Eye (tissue), 1 donor: ENCODE results near the gene ROR2.
"Not testable (repeated sequence)": the region's sequence is repeated elsewhere in the genome, so short reads cannot be mapped to it uniquely, and the experiment has no call there.

Experiments
- DNase-seq: peaks from one replicate; pipeline ENCODE4 v3.0.0-alpha.2; 2015

Gene ROR2

DNA sequence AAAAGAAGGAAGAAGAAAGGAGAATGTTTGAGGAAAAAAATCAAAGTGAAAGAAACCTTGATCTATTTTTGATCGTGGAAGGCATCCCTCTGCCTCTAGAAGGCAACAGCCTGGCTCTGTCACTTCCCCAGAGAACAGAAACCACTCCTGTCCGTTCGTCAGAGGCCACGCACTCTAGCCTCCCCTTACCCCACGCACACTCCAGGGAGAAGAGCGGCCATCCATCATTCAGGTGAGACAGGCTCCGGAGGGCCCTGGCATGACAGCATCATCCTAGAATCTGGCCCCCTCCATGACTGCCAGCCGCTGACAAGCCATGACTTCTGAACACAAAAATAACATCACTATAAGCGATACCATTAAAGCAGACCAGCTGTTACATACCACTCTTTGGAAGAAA, 135.8 kb downstream of the ROR2 start:
- no peak for DNase-seq

DNA sequence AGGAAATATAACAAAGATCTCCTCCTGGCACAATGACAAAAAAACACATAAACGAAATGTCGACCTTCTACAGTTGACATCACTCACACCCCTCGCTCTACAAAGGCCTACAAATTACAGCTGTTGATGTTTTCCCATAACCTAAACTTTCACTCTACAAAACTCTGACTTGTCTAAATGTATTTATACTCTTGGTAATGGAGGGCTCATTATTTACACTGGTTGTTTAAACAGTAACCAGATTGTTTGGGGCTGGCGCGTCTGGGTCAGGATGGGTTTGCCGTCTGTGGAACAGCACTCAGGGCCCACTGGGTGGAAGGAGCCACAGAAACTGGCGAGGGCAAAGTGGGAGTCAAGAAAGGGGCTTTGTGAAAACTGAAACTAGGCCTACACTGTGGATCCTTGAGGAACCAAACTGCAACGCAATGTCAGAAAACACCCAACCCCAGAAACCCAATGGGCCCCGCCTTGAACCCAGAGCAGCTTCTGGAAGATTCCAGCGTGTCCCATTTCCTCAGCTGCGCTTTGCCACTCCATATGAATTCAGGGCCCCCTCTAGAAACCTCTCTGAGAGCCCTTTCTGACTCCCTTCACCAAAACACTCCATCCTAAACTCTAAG, 136.7 kb downstream of the ROR2 start:
- DNase-seq = no peak

DNA sequence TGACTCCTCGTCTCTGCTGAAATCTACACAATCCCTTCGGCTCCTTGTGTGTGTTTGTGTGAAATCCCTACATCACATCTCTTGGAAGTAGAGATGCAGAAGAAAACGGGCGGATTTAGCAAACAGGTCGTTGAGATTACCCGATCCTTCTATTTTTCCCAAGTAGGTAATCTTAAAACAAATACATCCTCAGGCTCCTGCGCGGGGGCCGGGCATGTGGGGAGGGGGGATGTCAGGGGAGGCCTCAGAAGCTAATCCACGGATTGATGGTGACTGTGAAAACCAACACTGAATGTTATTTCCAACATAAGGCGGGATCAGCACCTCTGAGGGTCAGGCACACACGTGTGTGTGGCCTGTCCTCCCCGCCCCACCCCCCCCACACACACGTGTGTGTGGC, 137.8 kb downstream of the ROR2 start:
- no peak for DNase-seq

DNA sequence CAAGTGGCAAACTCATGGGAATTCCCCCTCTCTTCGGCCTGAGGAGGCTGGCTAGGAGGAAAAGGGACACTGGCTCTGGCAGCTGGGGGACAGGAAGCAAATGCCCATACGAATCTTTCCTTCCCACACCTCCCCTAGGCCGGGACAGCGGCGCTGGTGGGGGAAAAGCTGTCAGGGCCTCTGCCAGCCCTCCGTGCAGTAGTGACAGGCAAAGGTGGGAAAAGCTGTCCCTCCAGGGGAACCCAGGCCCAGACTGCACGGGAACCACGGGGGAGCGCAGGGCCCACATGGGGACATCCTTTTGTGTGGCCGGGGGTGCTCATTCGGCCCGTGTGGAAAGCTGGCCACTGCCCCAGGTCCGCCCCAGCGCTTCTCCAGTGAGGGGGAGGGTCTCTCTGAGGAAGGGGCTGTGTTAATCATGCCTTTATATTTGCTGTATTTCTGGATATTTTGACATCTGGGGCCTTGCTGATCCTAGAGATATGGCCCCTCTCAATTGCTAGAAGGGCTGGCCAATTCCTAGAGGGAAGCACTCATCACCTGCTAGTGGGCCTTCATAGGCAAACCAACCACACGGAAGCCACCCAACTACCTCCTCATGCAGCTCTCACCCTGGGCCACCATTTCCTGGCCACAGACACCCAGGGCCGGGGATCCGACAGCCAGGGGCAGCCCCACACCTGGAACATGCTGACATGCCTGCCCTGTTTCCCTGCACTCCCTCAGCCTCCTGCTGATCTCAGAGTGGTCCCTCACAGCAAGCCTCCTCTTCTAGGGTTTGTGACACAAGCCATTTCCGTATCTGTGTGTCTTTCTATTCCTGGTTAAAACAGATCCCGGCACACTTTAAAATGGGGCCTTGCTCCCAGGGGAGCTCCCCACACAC, 138.8 kb downstream of the ROR2 start:
- no peak for DNase-seq

DNA sequence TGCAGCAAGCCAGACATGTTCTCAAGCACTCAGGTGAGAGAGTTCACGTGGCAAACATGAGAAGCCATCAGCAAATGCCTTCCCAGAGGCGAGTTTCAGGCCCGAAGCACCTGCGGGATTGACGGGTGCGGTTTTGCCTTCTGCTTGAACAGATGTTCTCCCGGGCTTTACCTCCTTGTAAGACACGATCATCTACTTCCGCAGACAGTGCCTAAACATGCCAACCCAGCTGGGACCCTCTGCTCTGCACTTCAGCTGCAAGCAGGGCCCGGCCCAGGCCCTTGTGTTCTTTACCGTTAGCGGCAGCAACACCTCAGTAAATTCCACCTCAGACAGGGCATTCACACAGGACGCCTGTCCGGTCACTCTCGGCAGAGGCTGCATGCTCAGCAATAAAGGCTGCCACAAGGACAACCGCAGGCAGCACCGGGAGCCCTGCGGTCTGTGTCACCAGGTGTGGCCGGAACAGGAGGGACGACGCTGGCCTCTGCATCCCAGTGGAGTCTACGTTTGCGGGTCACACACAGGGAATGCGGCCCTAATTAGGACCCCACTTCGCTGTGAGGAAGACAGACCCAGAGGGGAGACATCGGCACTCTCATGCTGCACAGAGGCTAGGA, 139.6 kb downstream of the ROR2 start:
- DNase-seq = no peak

DNA sequence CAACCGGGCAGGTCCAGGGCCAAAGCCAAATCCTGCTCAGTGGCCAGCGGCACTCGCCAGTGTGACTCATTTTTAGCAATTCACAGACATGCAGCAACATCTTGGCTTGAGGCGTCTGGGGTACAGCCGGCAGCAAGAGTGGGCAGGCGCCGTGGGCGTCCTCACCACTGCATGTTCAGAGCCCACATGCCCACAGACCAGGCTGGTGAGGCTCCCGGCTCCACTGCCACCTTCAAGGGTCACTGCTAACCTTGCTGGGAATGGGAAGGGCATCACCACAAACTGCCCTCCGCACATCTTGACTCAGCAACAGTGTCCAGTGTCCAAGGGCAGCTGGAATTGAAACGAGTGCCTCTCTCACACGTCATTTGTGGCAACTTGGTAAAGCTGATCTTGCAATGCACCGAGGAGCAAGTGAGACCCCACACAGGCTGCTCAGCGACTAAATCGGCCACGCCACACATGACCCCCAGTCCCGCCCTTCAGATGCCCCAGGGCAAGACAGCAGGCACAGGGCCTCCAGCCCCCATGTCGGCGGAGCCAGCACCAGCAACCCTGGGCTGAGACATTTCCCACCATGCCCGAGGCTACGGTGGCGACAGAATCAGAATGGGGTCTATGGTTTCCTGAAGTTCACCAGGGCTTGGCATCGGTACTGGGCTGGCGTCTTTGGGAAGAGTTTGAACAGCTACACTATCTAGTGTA, 140.3 kb downstream of the ROR2 start:
- no peak for DNase-seq

DNA sequence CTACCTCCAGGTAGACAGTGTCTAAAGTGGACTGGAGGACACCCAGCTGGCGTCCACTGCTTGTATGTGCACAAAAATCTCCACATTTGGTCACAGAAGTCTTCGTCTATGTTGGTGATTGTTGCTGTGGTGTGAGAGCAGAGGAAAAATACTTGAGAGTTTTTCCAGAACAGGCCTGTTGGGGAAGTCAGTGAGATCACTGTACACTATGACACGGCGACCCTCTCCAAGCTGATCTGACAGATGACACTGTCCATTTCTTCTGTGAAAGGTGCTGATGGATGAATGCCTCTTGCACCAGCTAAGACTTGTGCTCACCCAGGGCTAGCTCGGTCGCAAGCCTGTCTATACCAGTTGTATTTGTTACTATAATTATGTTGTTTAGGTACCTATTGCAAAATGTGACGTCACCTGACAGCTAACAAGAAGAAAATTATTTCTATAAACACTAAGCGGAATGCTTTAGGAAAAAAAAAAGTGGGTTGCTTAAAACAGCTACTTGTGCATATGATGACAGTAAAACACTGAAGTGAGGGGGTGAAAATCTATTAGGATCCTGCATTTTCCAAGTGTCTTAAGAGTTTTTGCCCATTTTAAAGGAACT, 142.3 kb downstream of the ROR2 start:
- DNase-seq = no peak

DNA sequence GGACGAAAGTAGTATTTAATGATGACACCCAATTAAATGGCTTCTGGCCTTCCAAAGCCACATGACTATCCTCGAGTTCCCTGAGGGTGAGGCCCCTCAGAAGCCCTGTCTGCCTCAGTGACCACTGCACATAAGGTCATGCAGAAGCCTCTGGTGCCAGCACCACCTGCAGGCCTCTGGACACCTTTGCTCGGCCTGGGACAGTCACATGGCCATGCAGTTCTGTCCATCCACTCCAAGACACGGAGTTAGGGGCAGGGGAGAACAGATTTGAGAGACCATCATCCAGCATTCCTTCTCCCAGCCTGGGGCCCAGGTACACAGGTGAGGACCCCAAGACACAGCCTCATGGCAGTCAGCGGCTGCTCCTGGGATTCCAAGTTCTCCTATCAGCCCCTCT, 145.0 kb downstream of the ROR2 start:
- no peak for DNase-seq

DNA sequence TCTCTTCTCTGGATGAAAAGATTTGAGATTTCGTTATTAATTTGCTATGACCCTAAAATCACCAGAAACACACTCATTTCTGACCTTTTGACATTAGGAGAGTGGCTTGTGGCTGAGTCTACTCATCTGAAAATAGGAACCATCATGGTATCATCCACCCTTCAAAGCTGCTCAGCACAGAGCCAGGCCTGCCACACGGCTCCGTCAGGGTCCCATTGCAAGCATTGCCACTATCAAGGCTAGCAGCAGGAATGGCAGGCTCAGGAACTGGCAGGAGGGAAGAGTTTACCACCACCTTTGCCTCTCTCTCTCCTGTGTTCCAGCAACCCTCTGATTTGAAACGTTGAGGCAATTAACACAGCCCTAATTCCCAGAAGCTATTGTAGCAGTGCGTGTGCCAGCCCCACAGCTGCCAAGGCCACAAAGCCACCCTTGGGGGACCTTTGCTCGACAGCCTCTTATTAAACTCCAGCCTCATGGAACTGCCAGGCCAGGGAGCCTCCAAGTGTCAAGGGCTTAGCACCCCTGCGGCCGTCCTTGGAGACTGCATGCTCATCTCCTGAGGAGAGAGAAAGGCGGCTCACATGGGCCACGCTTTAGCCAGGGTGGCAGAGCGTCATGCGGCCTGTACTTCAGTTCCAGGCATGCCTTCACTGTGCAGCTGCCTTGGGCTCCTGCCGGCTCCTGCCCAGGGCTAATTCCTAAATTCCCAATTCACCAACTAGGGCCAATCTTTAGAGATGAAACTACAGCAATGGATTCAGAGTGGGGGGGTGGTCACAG, 145.9 kb downstream of the ROR2 start:
- no peak for DNase-seq

DNA sequence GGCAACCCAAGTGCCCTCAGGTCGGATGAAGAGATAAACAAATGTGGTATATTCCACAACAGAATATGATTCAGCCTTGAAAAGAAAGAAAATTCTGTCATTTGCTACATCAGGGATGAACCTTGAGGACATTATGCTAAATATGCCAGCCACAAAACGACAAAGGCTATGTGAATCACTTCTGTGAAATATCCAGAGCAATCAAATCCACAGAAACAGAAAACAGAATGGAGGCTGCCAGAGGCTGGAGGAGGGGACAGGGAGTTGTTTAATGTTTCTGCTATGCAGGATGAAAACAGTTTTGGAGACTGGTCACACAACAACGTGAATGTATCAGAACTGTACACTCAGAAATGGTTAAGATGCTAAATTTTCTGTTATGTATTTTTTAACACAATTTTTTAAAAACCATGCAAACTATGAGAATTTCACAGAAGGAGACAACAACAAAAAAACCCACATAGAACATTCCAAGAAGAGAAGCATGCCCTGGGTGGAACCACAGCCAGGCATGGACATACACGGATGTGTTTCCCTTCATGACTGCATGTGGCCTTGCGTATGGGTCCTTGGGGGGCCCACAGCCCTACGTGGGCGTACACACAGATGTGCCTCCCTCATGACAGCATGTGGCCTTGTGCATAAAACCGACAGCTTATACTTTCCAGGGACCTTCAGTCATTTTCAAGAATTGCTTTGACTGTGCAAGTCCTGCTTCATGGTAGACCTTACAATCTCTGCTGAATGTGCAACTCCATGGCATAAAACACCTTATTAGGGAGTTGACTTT, 146.7 kb downstream of the ROR2 start:
- no peak for DNase-seq

DNA sequence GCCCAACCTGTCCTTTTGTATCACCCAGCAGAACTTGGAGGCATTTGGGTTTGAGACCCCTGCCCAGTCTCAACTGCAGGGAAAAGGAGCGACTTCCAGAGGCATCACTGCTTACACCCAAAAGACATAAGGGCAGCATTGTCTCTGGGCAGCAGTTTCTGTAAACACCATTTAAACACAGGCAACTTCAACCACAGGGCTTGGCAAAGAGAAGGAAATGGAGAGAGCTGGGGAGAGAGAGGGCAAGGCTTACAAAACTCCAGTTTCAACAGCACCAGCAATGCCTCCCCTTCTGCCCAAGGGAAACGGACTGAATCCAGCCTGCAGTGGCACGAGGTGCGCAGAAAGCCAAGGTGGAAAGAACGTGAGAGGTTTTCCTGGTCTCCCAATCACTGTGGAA, 147.6 kb downstream of the ROR2 start:
- no peak for DNase-seq

DNA sequence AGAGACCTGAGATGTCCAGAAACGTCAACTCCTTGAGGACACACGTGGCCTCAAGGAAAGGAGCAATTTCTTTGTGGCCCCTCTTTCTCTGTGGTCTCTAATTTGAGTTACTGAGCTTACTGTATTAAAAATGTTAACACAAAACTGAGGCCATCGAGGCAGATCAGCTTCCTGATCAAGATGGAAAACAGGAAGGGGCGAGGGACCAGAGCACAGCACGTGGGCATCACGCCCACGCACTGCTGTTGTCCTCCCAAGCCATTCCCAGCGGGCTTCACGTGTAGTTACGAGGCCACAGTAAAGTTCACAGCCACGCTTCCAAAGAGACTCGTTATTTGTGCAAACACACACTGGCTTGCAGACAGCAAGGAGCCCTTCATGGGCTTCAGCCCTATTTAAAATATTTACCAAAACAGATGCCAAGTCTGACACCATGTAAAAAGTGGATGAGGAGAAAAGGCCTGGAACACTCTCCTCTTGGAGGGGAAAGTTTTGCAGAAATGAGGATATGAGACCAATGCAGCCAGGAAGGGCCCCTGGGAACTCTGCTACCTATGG, 149.5 kb downstream of the ROR2 start:
- no peak for DNase-seq

DNA sequence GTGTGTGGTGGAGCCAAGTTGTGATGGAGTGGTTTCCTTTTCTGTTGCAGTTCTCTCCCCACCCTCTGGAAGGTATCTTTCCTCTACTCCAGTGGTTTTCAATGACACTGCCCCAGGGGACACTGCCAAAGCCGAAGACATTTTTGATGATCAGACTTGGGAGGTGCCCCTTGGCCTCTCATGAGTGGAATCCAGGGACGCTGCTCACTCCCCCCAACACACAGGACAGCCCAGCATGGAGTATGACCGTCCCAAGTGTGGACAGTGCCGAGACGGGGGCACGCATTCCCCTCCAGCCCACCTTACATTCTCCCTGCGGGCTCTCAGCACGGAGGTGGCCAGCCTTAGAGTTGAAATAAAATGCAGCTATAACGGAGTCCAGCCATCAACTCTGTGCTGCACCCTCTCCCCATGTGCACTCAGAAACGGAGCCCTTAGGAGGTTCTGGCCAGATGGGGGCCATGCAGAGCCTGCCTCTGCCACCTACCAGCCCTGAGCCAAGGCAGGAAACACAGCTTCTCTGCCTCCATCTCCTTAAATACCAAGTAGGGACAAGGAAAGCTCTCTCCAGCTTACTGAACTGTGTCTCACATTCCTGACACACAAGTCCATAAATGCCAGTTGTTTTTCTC, 150.8 kb downstream of the ROR2 start:
- no peak for DNase-seq

DNA sequence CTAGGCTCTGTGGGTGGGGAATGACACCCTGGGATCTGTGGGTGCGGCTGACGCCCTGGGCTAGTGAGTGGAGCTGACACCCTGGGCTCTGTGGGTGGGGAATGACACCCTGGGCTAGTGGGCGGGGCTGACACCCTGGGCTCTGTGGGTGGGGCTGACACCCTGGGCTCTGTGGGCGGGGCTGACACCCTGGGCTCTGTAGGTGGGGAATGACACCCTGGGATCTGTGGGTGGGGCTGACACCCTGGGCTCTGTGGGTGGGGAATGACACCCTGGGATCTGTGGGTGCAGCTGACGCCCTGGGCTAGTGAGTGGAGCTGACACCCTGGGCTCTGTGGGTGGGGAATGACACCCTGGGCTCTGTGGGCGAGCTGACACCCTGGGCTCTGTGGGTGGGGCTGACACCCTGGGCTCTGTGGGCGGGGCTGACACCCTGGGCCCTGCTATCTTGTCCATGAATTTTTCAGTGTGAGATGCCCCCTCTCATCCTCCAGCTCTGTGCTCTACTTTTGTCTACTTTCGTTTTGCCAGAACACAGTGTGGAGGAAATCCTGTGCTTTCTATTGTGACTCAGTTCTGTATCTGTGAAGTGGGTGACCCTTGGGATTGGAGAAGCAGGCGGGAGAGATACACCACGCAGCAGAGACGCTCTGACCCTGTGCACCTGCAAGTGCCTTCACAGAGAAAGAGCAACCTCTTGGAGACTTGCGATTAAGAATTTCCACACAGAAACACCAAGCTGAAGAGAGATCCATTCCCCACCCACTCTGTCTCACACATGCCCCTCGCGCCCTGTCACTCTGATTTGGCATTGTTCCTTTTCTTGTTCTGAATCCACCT, 151.5 kb downstream of the ROR2 start:
- not testable (repeated sequence) for DNase-seq

DNA sequence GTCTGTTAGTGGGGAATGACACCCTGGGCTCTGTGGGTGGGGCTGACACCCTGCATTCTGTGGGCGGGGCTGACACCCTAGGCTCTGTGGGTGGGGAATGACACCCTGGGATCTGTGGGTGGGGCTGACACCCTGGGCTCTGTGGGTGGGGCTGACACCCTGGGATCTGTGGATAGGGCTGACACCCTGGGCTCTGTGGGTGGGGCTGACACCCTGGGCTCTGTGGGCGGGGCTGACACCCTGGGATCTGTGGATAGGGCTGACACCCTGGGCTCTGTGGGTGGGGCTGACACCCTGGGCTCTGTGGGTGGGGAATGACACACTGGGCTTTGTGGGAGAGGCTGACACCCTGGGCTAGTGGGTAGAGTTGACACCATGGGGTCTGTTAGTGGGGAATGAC, 152.5 kb downstream of the ROR2 start:
- not testable (repeated sequence) for DNase-seq

DNA sequence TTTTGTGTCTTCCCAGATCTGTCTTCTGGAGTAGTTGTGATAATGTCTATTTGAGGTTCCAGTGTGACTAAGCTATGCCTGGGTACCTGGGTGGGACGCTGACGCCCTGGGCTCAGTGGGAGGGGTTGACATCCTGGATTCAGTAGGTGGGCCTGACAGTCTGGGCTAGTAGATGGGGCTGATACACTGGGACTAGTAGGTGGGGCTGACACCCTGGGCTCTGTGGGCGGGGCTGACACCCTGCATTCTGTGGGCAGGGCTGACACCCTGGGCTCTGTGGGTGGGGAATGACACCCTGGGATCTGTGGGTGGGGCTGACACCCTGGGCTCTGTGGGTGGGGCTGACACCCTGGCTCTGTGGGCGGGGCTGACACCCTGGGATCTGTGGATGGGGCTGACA, 153.5 kb downstream of the ROR2 start:
- not testable (repeated sequence) for DNase-seq

DNA sequence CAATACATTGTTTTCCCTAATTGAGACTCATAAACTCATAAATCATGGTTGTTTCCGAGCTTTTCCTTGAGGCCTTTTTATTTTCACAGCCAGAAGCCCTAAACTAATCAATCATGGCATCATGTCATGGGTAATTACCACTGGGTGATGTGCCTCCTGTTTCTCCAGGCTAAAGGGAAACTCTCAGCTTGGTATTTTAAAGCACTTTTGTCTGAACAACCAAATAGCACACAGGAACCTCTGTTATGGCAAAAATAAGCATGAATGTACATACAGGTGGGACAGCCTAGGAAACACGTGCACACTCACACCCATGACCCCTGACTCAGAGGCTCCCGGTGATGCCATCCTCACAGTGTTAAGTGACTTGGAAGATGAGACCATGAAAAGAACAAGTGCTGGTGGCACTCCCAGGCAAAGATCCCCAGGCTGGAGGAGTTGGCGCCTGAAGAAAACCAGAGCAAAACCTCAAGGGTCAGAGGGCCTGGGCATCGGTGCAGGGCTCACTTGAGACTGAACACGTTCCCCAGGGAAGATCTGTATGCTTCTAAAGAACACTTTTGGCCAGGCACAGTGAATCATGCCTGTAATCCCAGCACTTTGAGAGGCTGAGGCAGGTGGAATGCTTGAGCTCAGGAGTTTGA, 154.3 kb downstream of the ROR2 start:
- peak; percentile 40 for DNase-seq

DNA sequence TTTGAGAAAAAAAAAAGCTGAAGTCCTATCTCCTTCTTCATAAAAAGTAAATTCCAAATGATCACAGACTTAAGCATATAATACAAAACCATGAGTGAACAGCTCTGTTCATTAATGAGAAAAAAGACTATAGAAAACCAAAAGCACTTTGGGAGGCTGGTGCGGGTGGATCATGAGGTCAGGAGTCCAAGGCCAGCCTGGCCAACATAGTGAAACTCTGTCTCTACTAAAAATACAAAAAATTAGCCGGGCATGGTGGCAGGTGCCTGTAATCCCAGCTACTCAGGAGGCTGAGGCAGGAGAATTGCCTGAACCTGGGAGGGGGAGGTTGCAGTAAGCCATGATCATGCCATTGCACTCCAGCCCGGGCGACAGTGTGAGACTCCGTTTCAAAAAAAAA, 156.7 kb downstream of the ROR2 start:
- not testable (repeated sequence) for DNase-seq

DNA sequence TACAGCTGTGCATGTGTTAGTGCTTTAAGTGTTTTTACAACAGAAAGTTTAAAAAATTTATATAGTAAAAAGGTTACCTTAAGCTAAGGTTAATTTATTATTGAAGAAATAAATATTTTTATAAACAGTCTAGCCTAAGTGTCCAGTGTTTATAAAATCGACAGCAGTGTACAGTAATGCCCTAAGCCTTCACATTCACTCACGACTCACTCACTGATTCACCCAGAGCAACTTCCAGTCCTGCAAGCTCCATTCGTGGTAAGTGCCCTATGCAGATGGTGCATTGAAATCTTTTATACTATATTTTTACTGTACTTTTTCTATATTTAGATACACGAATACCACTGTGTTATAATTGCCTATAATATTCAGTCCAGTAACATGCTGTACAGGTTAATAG, 159.1 kb downstream of the ROR2 start:
- DNase-seq = no peak
